Sigmoid colon (tissue), 3 donors: ENCODE data around the gene WSB1.

Experiments used
- CTCF ChIP-seq, 4 experiments: fragments of 450-650 bp in 3 of 4; fragments of 200-600 bp in 1 of 4; IDR thresholded peaks; one replicate each; pipeline ENCODE4 v1.5.1; 2016 to 2019; ENCODE audit warnings: antibody characterized with exemption in 4 of 4, mild to moderate bottlenecking in 3 of 4, moderate library complexity in 2 of 4
- POLR2A ChIP-seq, 2 donors: fragments of 450-650 bp; IDR thresholded peaks; one replicate each; pipeline ENCODE4 v1.6.1; 2016; ENCODE audit warnings: antibody characterized with exemption in 2 of 2, mild to moderate bottlenecking in 2 of 2, moderate library complexity in 2 of 2

- TF ChIP-seq POLR2A (IDR thresholded peaks at IDR 0.05) (no peak), CTCF (IDR thresholded peaks at IDR 0.05) (no peak)
Observed at GRCh38 chr17:27343977-27344607, 50.2 kb downstream of the WSB1 start.
